Stimulated activated CD8-positive, alpha-beta memory T cell treated with anti-CD3 and anti-CD28 coated beads, Interleukin-2, amount 100 ng/mL, for 48 hours (primary cell): Measurements from ENCODE around the gene DRAP1.
A peak's percentile ranks its signal among the peaks of the same experiment; 100 is the strongest.

Experiments
- DNase-seq, 2 donors: peaks; one replicate each; pipeline ENCODE4 v3.0.0-alpha.2; 2020; ENCODE audit warnings: low read depth in 2 of 2

DRAP1 gene

GRCh38 chr11:65961267-65962140, 42.3 kb downstream of the DRAP1 start, which contains the start of gene SART1:
TSS of gene SART1 (plus strand) at chr11:65961734. CDS start at chr11:65961781, 47 bp downstream.
- DNase-seq, result peak; percentile 95 to 96

- DNase-seq, result no peak
These were observed 42.9 kb downstream of the DRAP1 start for GRCh38 chr11:65962141-65962564.

GRCh38 chr11:65964906-65965305, 45.7 kb downstream of the DRAP1 start:
- no peak for DNase-seq

GRCh38 chr11:65965986-65966762, 46.9 kb downstream of the DRAP1 start:
- no peak for DNase-seq

- no peak for DNase-seq
These were observed 48.2 kb downstream of the DRAP1 start for GRCh38 chr11:65967329-65967934.

GRCh38 chr11:65968600-65969482, 49.6 kb downstream of the DRAP1 start:
- no peak for DNase-seq
